ENCODE data around the gene LZTS2. TPM values are rescaled to one million over a fixed set of nuclear protein-coding genes. Genes with fewer than 3 reads are reported as not detected.

Gene LZTS2
- total RNA-seq, 1 experiment from 2014 or later, result 93.0 TPM

- ATAC-seq, result peak; percentile 86
- intact Hi-C loops (cut with micrococcal nuclease), result loop anchor here (1.0 to 10.0 kb wide), 7 partner anchors 18 to 668 kb away; partner anchors contain the start of genes PAX2, SCD and SEMA4G
- no peaks in the 10 kb centered on the region for H3K27me3 ChIP-seq (ENCODE audit: insufficient read depth, low read length)
- H3K9me2 ChIP-seq (ENCODE audit: insufficient read depth), result no peaks in the 10 kb centered on the region
- peak overlapping the region; percentile 55 for H2AFZ ChIP-seq (ENCODE audit: low read depth, low read length, poor library complexity, severe bottlenecking)
- peak; percentile 96 for DNase-seq (ENCODE audit: low read depth, low spot score)
- H3K9ac ChIP-seq (ENCODE audit: low read length), result peak overlapping the region; percentile 10; the same call in 1 of the 2 replicates
- no peaks in the 10 kb centered on the region for H3K9me3 ChIP-seq (ENCODE audit: control insufficient read depth in 1 of 2, insufficient read depth in 1 of 2, low read depth in 1 of 2, low read length in 2 of 2)
- CTCF ChIA-PET, result interaction anchor here (0.8 to 6.6 kb wide), 8 partner anchors 12 to 134 kb away, joined by 3 to 118 read pairs (median 8); partner anchors contain the start of genes LZTS2, PDZD7, SEMA4G and SFXN3
- H3K4me2 ChIP-seq (ENCODE audit: low read length), result peak overlapping the region; percentile 66
- H3K4me1 ChIP-seq (ENCODE audit: control insufficient read depth in 1 of 2, insufficient read depth in 2 of 2, low read length in 2 of 2), result peaks cover 31 to 69% of the 10 kb centered on the region in 2 experiments
- H4K20me1 ChIP-seq (ENCODE audit: insufficient read depth), result no peaks in the 10 kb centered on the region
- H3K4me3 ChIP-seq (replicated peaks in 1 of 2; ENCODE audit: low read depth in 1 of 2, low read length in 2 of 2), result peak overlapping the region in 1 of 2 experiments; percentile 13; a peak in 1 of 4 replicates
- POLR2A ChIA-PET, result no interaction called here
- H3K36me3 ChIP-seq (ENCODE audit: control insufficient read depth in 1 of 2, insufficient read depth in 2 of 2, low read length in 2 of 2), result no peaks in the 10 kb centered on the region
- no TSS peak for BruUV-seq (replicated peaks)
- H3K27ac ChIP-seq (ENCODE audit: low read depth, low read length), result peak overlapping the region; percentile 39
- no peaks in the 10 kb centered on the region for H3K79me2 ChIP-seq (ENCODE audit: insufficient read depth, low read length)
- RAD21 ChIA-PET (ENCODE audit: low non-redundant PET in 1 of 2, low total read pairs in 2 of 2, uncharacterized antibody in 2 of 2, unreplicated experiment in 2 of 2), result no interaction called here
- TF ChIP-seq RAD21 (IDR thresholded peaks at IDR 0.05; ENCODE audit: low read depth) (no peak), SRF (IDR thresholded peaks at IDR 0.05; ENCODE audit: low read depth) (no peak), SP1 (IDR thresholded peaks at IDR 0.05; ENCODE audit: low read depth) (no peak), YY1 (IDR thresholded peaks at IDR 0.05; ENCODE audit: extremely low read depth, insufficient replicate concordance, low read depth, low read length) (peak; percentile 68), ZNF274 (IDR thresholded peaks at IDR 0.05; ENCODE audit: low read depth, low read length) (no peak), POLR2A (IDR thresholded peaks at IDR 0.05; ENCODE audit: borderline replicate concordance, extremely low read depth, insufficient read depth, insufficient read length) (no peak), POLR2AphosphoS5 (IDR thresholded peaks at IDR 0.05; ENCODE audit: low read depth, low read length) (peak; percentile 60), ZFX (IDR thresholded peaks at IDR 0.05) (no peak), SIN3A (IDR thresholded peaks at IDR 0.05; ENCODE audit: low read depth) (no peak), FOSL1 (IDR thresholded peaks at IDR 0.05; ENCODE audit: low read depth) (no peak), ELF1 (IDR thresholded peaks at IDR 0.05; ENCODE audit: borderline replicate concordance, low read depth) (no peak), JUND (IDR thresholded peaks at IDR 0.05) (no peak), EZH2 (IDR thresholded peaks at IDR 0.05) (no peak), CTCF (IDR thresholded peaks at IDR 0.05 in 2 of 3, conservative IDR thresholded peaks at IDR 0.05 in 1 of 3; ENCODE audit: borderline replicate concordance in 1 of 3, insufficient read depth in 1 of 3, low read depth in 2 of 3, low read length in 2 of 3) (peak in 2 of 3 experiments; percentile 88 to 99; a peak in 4 of 6 replicates), CEBPB (IDR thresholded peaks at IDR 0.05; ENCODE audit: low read depth) (no peak), TCF7L2 (IDR thresholded peaks at IDR 0.05; ENCODE audit: borderline replicate concordance, extremely low read depth, insufficient read depth, insufficient read length) (peak; percentile 43), CBX3 (IDR thresholded peaks at IDR 0.05; ENCODE audit: low read depth) (no peak), MAX (IDR thresholded peaks at IDR 0.05) (no peak), EZH2phosphoT487 (IDR thresholded peaks at IDR 0.05; ENCODE audit: borderline replicate concordance) (no peak), ZBTB33 (IDR thresholded peaks at IDR 0.05; ENCODE audit: extremely low read depth, insufficient replicate concordance, low read length) (peak; percentile 26), EGR1 (IDR thresholded peaks at IDR 0.05; ENCODE audit: low read depth) (no peak)
- TF ChIP-seq, protein P1, sequence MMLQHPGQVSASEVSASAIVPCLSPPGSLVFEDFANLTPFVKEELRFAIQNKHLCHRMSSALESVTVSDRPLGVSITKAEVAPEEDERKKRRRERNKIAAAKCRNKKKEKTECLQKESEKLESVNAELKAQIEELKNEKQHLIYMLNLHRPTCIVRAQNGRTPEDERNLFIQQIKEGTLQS (IDR thresholded peaks at IDR 0.05), result no peak
Observed at GRCh38 chr10:101012525-101013364, 13.1 kb downstream of the LZTS2 start.
